HG02943 (cell line): ENCODE results near the gene PRPF19.

ENCODE experiments used
- ATAC-seq: cut with Tn5 transposase; IDR thresholded peaks from one replicate; pipeline ENCODE4 v1.9.1; 2021; ENCODE audit warnings: mild to moderate bottlenecking, low read depth, moderate library complexity; ENCODE audit not compliant: unreplicated experiment

PRPF19 gene

GRCh38 chr11:60924110-60924905 lies 17.9 kb upstream of the PRPF19 start, which contains the start of gene TMEM132A:
TSS of gene TMEM132A (plus strand) at chr11:60924460. CDS start at chr11:60924634, 174 bp downstream.
- no peak for ATAC-seq

GRCh38 chr11:60923800-60924109 lies 17.4 kb upstream of the PRPF19 start:
- ATAC-seq, result no peak

GRCh38 chr11:60923326-60923725 lies 16.9 kb upstream of the PRPF19 start:
- no peak for ATAC-seq

GRCh38 chr11:60922906-60923305 lies 16.5 kb upstream of the PRPF19 start:
- ATAC-seq, result no peak

- ATAC-seq, result no peak
These were observed 15.5 kb upstream of the PRPF19 start for GRCh38 chr11:60921777-60922335.

- no peak for ATAC-seq
These were observed 14.9 kb upstream of the PRPF19 start for GRCh38 chr11:60921259-60921658.

- ATAC-seq, result no peak
These were observed 13.6 kb upstream of the PRPF19 start for GRCh38 chr11:60919956-60920355.

GRCh38 chr11:60919320-60919719 lies 12.9 kb upstream of the PRPF19 start:
- no peak for ATAC-seq

- ATAC-seq, result no peak
These were observed 12.5 kb upstream of the PRPF19 start for GRCh38 chr11:60918939-60919265.

- no peak for ATAC-seq
These were observed 12.0 kb upstream of the PRPF19 start for GRCh38 chr11:60918251-60918938.

- ATAC-seq, result no peak
These were observed 10.9 kb upstream of the PRPF19 start for GRCh38 chr11:60917267-60917666.

GRCh38 chr11:60916669-60917206 lies 10.4 kb upstream of the PRPF19 start:
- ATAC-seq, result no peak

GRCh38 chr11:60915248-60915914 lies 9.0 kb upstream of the PRPF19 start:
- ATAC-seq, result peak; percentile 41

GRCh38 chr11:60914633-60915247 lies 8.4 kb upstream of the PRPF19 start:
- ATAC-seq, result no peak

GRCh38 chr11:60913793-60914632 lies 7.6 kb upstream of the PRPF19 start, which contains the start of gene TMEM109:
TSS of gene TMEM109 (plus strand) at chr11:60914158. CDS start at chr11:60919694, 5,536 bp downstream.
- ATAC-seq, result peak; percentile 42

GRCh38 chr11:60912851-60913528 lies 6.6 kb upstream of the PRPF19 start:
- no peak for ATAC-seq

GRCh38 chr11:60912223-60912850 lies 6.0 kb upstream of the PRPF19 start:
- ATAC-seq, result no peak

- ATAC-seq, result no peak
These were observed 4.5 kb upstream of the PRPF19 start for GRCh38 chr11:60910711-60911380.
